GM21515 (cell line): ENCODE measurements around the gene MAU2.
A peak's percentile ranks its signal among the peaks of the same experiment; 100 is the strongest.

Source experiments
- ATAC-seq: cut with Tn5 transposase; IDR thresholded peaks from one replicate; pipeline ENCODE4 v1.9.1; 2021; ENCODE audit not compliant: unreplicated experiment

The MAU2 gene, protein sequence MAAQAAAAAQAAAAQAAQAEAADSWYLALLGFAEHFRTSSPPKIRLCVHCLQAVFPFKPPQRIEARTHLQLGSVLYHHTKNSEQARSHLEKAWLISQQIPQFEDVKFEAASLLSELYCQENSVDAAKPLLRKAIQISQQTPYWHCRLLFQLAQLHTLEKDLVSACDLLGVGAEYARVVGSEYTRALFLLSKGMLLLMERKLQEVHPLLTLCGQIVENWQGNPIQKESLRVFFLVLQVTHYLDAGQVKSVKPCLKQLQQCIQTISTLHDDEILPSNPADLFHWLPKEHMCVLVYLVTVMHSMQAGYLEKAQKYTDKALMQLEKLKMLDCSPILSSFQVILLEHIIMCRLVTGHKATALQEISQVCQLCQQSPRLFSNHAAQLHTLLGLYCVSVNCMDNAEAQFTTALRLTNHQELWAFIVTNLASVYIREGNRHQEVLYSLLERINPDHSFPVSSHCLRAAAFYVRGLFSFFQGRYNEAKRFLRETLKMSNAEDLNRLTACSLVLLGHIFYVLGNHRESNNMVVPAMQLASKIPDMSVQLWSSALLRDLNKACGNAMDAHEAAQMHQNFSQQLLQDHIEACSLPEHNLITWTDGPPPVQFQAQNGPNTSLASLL

DNA sequence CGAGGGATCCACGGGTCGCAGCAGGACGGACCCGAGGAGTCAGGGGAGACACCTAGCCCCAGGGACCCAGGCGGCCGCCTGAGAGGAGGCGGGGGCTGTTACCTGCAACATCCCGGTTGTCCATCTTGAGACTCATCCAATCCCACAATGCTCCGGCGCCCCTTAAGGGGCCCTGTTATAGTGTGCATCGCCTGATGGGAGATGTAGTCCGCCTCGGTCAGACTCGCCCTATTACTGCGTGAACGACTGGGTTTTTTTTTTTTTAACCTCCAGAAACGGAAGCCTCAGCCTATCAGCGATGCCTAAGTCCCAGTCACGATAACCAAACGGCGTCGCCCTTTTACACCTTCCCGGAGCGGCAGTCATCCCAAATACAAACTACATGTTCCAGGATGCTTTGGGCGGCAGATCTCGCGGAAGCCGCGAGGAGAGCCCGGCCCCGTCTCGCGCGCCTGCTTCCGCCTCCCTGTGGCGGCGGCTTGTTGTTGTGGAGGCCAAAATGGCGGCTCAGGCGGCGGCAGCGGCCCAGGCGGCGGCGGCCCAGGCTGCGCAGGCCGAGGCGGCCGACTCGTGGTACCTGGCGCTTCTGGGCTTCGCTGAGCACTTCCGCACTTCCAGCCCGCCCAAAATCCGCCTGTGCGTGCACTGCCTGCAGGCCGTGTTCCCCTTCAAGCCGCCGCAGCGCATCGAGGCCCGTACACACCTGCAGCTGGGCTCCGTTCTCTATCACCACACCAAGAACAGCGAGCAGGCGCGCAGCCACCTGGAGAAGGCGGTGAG, at the start of gene MAU2, which contains the start of gene SUGP1:
Gene MAU2 (plus strand): TSS at position 469 of the 780 bp plus-strand sequence. CDS start 31 bp downstream, at position 500.
Gene SUGP1 (minus strand): TSS at position 149 of the 780 bp plus-strand sequence. CDS start 13 bp downstream, at position 136.
- peak; percentile 88 for ATAC-seq

DNA sequence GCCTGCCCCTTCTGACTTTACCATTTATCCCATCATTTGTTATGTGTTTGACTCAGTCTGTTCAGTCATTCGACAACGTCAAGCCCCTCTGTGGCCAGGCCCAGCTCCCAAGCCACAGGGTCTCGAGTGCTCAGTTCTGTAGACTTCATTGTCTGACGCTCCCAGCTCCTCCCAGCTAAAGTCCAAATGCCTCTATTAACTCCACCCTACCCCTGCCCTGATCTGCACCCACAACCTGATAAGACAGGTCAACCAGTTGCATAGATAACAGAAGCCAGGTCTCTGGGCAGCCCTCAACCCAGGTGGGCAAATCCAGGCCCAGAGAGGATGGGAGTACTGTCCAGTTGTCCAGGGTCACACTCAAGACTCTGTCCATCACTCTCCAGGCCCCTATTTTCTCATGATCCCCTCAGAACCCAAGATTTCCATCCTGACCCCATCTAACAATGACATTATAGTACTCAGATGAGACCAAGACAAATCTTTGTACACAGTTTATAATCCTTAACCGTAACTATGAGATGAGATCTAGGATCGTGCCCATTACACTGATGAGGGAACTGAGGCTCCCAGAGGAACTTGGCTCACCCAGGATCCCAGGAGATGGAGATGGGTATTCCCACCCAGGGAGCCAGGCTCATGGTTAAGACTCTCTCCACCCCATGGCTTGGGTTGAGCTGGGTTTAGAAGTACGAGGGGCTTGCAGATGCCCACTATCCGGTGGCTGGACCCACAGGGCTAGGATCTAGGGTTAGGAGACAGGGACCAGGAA, 48.6 kb upstream of the MAU2 start:
- ATAC-seq: no peak

DNA sequence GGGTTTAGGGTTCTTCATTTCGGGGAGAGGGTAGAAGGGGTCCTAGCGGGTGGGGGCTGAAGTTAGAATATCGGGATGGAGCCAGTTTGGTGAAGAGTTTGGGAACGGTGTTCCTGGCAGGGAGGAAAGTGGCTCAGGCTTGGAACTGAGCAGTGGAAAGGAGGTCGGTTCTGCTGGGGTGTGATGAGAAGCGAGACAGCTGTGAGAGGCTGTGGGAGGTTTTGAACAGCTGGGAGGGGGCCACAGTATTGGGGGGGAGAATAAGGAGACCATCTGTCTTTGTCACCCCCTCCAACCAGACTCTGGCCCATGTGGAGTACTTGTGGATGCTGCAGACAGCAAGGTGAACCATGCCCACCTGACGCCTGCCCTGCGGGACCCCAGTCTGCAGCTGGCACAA, 46.5 kb upstream of the MAU2 start:
- ATAC-seq: no peak

DNA sequence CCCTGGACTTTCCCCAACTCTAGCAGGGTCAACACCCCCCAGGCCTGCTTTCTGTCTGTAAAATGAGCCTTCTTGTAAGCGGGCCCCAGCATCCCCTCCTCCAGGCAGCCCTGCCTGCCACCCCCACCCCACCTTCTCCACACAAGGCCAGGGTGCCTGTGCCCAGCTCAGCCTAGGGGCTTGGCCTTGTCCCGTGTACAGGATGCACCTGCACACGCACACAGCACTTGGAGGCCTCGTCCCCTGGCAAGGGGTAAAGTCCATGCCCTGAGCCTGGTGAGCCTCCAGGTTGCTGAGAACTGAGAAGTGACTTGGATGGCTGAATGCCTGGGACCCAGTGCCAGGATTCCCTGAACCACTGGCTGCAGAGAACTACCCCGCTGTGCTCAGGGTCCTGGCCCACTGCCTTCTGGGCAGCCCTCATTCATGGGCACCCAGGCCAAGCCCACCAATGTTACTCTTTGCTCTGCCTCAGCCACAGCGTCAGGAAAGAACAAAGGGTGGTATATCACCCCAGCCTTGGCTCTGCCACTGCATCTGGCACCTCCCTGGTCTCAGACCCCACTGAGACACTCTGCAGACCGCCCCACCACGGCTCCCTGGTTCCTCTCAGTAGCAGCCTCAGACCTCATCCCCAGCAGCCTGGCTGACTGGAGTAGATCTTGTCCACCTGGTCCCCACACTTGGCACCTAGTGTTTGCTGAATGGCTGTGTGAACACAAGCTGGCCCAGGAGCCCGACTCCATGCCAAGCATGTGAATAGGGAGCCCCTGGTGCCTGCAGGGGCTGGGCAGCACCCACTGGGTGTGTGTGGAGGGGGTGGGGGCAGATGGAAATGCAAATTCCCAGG, 45.7 kb upstream of the MAU2 start:
- no peak for ATAC-seq

DNA sequence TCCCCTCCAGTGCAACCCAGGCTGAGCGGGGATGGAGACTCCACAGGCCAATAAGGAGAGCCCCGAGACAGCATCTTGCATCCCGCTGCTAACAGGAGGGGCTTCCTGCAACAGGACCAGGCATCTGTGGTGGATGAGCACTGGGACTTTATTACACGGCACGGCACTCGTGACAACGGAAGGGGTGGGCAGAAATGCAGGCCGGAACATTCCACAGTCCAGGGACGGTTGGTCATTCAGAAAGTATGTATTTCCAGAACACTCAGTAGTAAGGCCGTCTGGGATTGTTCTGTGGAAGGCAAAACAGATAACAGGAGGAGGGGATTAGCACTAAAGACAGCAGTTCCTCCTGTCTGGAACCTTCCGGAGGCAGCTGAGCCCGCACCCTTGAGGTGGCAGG, 44.2 kb upstream of the MAU2 start:
- no peak for ATAC-seq

DNA sequence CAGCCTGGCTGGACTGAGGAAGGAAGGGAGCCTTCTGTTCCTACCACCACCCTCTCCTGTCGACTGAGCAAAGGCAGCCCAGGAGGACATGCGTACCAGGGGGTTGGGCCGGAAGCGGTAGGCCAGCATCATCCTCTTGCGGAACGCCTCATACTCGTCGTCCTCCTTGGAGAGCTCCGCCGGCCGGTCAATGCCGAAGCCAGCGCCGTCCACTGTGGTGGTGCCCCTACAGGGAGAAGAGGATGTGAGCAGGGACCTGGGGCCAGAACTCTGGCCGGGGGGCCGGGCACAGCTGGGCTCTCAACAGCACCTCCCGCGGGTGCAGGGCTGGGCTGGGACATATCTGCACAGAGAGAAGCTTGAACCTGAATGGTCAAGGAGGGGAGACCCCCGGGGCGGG, 43.8 kb upstream of the MAU2 start:
- ATAC-seq: no peak

- no peak for ATAC-seq
Measured at GRCh38 chr19:19278315-19278714, 42.3 kb upstream of the MAU2 start.

- no peak for ATAC-seq
Measured at GRCh38 chr19:19279062-19279612, 41.5 kb upstream of the MAU2 start.

DNA sequence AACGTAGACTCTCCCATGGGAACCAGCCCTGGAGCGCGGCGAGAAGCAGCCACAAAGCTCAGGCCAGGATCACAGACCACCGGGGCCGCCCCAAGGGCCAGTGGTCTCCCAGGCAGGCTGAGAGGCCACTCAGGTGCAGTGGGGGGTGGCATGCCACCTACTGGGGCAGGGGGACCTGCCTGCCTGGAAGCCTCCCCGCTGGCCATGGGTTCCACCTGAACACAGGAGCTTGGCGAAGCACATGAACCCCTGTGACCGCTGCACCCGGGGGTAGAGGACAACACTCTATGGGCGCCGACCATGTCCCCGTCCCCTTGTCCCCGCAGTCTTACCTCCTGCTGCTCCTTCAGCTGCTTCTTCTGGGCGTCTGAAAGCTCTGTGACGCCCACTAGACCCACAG, 40.8 kb upstream of the MAU2 start:
- ATAC-seq: no peak

DNA sequence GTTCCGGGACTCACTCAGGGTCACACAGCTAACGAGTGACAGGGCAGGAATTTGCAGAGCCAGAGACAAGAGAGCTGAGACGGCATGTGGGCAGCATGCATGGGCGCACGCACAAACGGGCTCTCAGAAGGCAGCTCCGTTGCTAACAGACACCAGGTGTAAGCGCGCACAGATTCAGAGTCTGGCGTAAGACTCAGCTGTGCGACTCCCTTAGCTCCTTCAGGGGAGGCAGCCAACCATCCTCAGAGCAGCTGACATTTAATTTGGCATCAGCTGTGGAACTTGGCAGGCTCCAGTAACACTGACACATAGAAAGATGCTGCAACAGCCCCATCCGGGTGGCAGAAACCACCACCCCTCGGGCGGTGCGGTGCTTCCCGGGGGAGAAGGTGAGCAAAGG, 40.1 kb upstream of the MAU2 start:
- no peak for ATAC-seq

- no peak for ATAC-seq
Measured at GRCh38 chr19:19285686-19286085, 34.9 kb upstream of the MAU2 start.

DNA sequence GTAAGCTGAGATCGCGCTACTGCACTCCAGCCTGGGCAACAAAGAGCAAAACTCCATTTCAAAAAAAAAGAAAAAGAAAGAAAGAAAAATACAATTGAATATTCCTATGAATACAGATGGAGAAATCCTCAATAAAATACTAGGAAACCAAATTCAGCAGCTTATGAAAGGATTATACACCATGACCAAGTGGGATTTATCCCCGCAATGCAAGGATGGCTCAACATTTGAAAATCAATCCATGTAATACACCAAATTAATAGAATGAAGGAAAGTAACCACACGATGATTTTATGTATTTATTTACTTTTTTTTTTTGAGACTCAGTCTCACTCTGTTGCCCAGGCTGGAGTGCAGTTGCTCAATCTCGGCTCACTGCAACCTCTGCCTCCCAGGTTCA, 28.0 kb upstream of the MAU2 start:
- ATAC-seq: no peak

DNA sequence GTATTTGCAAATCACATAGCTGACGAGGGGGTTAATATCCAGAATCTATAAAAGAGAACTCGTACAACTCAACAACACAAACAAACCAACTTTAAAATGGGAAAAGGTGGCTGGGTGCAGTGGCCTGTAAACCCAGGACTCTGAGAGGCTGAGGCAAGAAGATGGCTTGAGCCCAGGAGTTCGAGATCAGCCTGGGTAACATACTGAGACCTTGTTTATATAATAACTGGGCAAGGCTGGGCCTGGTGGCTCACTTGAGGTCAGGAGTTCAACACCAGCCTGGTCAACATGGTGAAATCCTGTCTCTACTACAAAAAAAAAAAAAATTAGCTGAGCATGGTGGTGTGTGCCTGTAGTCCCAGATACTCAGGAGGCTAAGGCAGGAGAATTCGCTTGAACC, 25.7 kb upstream of the MAU2 start:
- ATAC-seq: no peak

- no peak for ATAC-seq
Measured at GRCh38 chr19:19296953-19297689, 23.5 kb upstream of the MAU2 start.

DNA sequence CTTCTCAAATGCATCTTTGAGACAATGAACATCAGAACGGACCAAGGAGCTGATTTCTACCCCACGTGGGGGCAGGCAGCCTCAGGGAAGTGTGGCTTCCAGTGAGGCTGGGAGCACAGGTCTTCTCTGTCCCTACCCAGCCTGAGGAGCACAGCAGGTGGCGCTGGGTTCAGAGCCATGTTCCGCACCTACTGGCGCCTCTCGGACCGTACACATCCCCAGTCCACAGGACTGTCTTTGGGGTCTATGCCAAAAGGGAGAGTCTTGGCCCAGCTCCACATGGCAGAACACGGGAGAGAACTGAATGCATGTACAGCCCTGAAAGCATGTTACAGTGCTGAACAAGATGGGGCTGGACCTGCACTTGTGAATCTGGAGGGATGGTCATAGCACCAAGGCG, 22.9 kb upstream of the MAU2 start:
- no peak for ATAC-seq

- no peak for ATAC-seq
Measured at GRCh38 chr19:19300613-19301012, 20.0 kb upstream of the MAU2 start.

DNA sequence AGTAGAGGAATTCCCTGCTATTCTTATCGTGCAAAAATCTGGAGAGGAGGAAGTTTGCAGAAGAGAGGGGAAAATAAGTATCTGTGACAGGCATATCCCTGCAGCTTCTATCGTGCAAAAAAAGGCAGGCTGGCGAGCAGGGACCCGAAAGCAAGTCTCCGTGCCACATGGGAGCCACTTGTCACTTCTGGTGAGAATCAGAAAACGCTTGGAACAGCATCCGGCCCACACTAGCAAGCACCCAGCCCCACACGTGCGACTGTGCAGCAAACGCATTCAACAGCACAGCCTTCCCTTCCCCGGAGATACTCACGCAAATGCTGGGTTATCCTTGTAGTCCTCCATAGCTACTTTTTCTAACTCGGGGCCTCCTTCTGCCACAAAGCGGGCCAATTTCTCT, 17.2 kb upstream of the MAU2 start:
- no peak for ATAC-seq

GRCh38 chr19:19304186-19304965, 16.3 kb upstream of the MAU2 start:
- no peak for ATAC-seq
